ENCODE data around the gene GPC3. TPM values are rescaled to one million over a fixed set of nuclear protein-coding genes. Genes with fewer than 3 reads are reported as not detected.

GPC3 gene
- 171 and 219 TPM in 2 replicates for total RNA-seq
- polyA plus RNA-seq = 275 and 323 TPM in 2 replicates

- H3K9me3 ChIP-seq (ENCODE audit: low read depth) = no peaks in the 10 kb centered on the region
- H3K27ac ChIP-seq = peak within 1 kb of the TSS; percentile 17
- peak; percentile 65 to 92 for DNase-seq (ENCODE audit: low read depth in 1 of 2, low spot score in 1 of 2)
- peaks cover 7% of the 10 kb centered on the region for H3K27me3 ChIP-seq
- peak within 1 kb of the TSS; percentile 45 for H3K4me3 ChIP-seq
- H3K36me3 ChIP-seq = no peaks in the 10 kb centered on the region
- no peak for TF ChIP-seq CTCF (IDR thresholded peaks at IDR 0.05; ENCODE audit: low read depth, low read length)
- H3K4me1 ChIP-seq (ENCODE audit: low read depth) = no peaks in the 10 kb centered on the region
Observed at GRCh38 chrX:133985164-133985966, at the start of gene GPC3. TSS of gene GPC3 (minus strand) at chrX:133985594.

DNA sequence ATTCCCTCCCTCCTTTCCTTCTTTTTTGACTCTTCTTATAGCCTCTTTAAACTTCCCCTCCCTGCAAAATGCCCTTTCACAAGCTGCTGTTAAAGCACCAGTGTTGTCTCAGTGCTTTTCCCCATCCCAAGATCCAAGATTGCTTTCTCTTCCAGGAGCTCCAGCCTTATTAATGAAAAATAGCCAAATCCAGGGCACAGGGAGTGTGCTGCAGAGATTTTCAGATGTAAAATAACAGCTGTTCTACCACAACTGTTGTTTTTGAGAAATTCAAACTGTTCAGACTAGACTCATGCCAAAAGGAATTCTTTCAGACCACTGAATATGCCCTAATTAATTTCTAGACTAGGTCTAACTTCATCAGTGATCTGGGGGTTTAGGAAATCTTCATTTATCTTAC lies 47.0 kb upstream of the GPC3 start:
- no peak overlapping the region for H3K27ac ChIP-seq
- no peak for DNase-seq (ENCODE audit: low read depth in 1 of 2, low spot score in 1 of 2)

DNA sequence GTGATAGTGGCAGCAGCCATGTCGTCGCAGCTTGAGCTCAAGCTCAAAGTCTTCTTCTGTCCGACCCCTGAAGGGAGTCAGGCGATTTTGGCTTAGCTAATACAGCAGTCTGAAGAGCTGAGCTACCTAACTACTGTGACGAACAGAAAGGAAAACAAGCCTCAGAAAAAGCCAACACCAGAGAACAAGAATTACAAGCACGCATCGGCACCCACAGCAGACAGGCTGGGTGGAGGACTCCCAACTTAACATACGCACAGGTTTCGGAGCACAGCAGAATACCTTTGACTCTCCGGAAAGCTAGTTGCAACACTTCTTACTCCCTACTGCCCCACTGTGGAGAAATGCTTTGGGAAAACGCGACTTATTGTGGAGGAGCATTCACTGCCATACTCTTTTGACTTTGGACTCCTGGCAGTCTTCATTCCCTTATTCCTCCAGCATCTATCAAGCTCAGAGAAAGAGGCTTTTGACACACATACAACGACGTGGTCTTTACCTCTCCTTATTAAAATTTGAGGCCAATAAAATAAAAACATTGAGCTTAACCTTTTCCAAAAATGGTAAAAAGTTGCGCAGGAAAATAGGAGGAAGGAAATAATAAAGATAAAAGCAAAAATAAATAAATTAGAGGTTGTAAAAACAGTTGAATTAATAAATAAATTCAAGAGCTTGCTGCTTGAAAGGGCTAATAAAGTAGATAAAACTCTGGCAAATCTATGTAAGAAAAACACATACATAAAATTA lies 41.3 kb upstream of the GPC3 start:
- Histone ChIP-seq H3K9me3 (ENCODE audit: low read depth) (no peaks in the 10 kb centered on the region), H3K36me3 (no peaks in the 10 kb centered on the region), H3K27me3 (no peaks in the 10 kb centered on the region), H3K4me1 (ENCODE audit: low read depth) (peaks cover 3% of the 10 kb centered on the region), H3K4me3 (no peak overlapping the region), H3K27ac (no peak overlapping the region)
- DNase-seq (ENCODE audit: low read depth in 1 of 2, low spot score in 1 of 2) = peak; percentile 70 to 88
- TF ChIP-seq CTCF (IDR thresholded peaks at IDR 0.05; ENCODE audit: low read depth, low read length) = peak; percentile 56

More for the DNA sequence above, 47.0 kb upstream of the GPC3 start:
- no peaks in the 10 kb centered on the region for H3K27me3 ChIP-seq
- H3K36me3 ChIP-seq = no peaks in the 10 kb centered on the region
- no peaks in the 10 kb centered on the region for H3K4me1 ChIP-seq (ENCODE audit: low read depth)
- H3K9me3 ChIP-seq (ENCODE audit: low read depth) = no peaks in the 10 kb centered on the region
- no peak for TF ChIP-seq CTCF (IDR thresholded peaks at IDR 0.05; ENCODE audit: low read depth, low read length)
- no peak overlapping the region for H3K4me3 ChIP-seq

DNA sequence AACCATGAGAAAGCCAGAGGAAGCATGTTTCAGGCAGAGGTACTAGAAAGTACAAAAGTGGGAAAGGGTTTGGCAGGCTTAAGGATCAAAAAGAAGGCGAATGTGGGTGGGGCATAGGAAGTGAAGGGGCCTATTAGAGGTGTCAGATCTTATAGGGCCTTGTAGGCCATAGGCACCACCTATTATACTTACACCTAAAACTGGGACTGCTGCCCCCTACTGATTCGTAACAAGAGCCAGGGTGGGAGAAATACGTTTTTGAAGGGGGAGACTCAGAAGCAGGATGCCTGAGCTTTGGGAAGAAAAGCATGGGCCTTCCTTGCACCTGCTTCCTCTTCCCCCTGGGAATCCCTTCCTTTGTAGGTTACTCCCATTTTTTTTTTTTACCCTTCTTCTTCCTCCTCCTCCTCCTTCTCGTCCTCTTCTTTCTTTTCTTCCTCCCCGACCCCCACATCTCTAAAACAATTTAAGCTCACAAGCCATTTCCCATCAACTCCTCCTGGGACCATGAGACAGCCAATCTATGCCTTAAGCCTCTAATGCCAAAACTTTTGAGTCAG lies 40.7 kb upstream of the GPC3 start:
- Histone ChIP-seq H3K4me3 (no peak overlapping the region), H3K27ac (no peak overlapping the region), H3K36me3 (no peaks in the 10 kb centered on the region), H3K27me3 (no peaks in the 10 kb centered on the region), H3K9me3 (ENCODE audit: low read depth) (no peaks in the 10 kb centered on the region), H3K4me1 (ENCODE audit: low read depth) (peaks cover 3% of the 10 kb centered on the region)
- DNase-seq (ENCODE audit: low read depth in 1 of 2, low spot score in 1 of 2) = peak in 1 of 2 donors; percentile 22
- TF ChIP-seq CTCF (IDR thresholded peaks at IDR 0.05; ENCODE audit: low read depth, low read length) = no peak

- no peak overlapping the region for H3K27ac ChIP-seq
- no peak for DNase-seq (ENCODE audit: low read depth in 1 of 2, low spot score in 1 of 2)
- H3K36me3 ChIP-seq = no peaks in the 10 kb centered on the region
- H3K4me3 ChIP-seq = no peak overlapping the region
- no peaks in the 10 kb centered on the region for H3K9me3 ChIP-seq (ENCODE audit: low read depth)
- H3K4me1 ChIP-seq (ENCODE audit: low read depth) = peaks cover 3% of the 10 kb centered on the region
- no peak for TF ChIP-seq CTCF (IDR thresholded peaks at IDR 0.05; ENCODE audit: low read depth, low read length)
- no peaks in the 10 kb centered on the region for H3K27me3 ChIP-seq
Observed at GRCh38 chrX:134024686-134025377, 39.4 kb upstream of the GPC3 start.
